Measurements from ENCODE around the gene EIF4EBP3.

DNA sequence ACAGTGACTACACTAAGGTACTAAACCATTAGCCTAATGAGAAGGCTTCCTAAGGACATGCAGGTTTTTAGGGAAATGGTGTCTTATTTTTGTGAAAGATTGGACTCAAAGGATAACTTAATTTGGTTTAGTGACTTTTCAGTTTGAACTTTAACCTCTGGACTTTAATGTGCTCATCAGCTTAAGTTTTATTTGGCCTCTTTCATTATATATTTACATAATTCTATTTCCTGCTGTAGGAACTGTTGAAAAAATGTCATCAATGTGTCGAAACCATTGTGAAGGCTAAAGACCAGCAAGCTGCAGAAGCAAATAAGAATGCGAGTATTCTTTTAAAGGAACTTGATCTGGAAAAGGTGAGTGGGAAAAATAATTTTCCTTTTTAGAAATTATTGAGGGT is 34.3 kb upstream of the EIF4EBP3 start:
- TF ChIP-seq POLR2A (IDR thresholded peaks at IDR 0.05) = no peak
- TF ChIP-seq, protein P1, sequence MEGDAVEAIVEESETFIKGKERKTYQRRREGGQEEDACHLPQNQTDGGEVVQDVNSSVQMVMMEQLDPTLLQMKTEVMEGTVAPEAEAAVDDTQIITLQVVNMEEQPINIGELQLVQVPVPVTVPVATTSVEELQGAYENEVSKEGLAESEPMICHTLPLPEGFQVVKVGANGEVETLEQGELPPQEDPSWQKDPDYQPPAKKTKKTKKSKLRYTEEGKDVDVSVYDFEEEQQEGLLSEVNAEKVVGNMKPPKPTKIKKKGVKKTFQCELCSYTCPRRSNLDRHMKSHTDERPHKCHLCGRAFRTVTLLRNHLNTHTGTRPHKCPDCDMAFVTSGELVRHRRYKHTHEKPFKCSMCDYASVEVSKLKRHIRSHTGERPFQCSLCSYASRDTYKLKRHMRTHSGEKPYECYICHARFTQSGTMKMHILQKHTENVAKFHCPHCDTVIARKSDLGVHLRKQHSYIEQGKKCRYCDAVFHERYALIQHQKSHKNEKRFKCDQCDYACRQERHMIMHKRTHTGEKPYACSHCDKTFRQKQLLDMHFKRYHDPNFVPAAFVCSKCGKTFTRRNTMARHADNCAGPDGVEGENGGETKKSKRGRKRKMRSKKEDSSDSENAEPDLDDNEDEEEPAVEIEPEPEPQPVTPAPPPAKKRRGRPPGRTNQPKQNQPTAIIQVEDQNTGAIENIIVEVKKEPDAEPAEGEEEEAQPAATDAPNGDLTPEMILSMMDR (IDR thresholded peaks at IDR 0.05) = no peak
- no peak for TF ChIP-seq POLR2AphosphoS5 (IDR thresholded peaks at IDR 0.05; ENCODE audit: insufficient read depth in 1 of 2, low read depth in 1 of 2)

All from vagina (tissue), 2 donors.